GM12878 (cell line): ENCODE measurements around the gene ERCC5. TPM values are rescaled to one million over a fixed set of nuclear protein-coding genes. Genes with fewer than 3 reads are reported as not detected.

Experiments used
- ATF7 ChIP-seq: fragments of 450-650 bp; IDR thresholded peaks from 2 replicates; pipeline ENCODE4 v1.6.1; 2016; ENCODE audit warnings: low read depth, mild to moderate bottlenecking
- BCL3 ChIP-seq: IDR thresholded peaks from 2 replicates; pipeline ENCODE4 v1.6.1; 2011; ENCODE audit warnings: borderline replicate concordance, low read depth, mild to moderate bottlenecking, moderate library complexity, low read length; ENCODE audit not compliant: insufficient read depth, poor library complexity, severe bottlenecking
- BMI1 ChIP-seq: fragments of 450-650 bp; IDR thresholded peaks from 2 replicates; pipeline ENCODE4 v1.6.1; 2016; ENCODE audit warnings: mild to moderate bottlenecking, moderate library complexity, borderline replicate concordance
- CHD2 ChIP-seq: IDR thresholded peaks from 2 replicates; pipeline ENCODE4 v1.6.1; 2011; ENCODE audit warnings: low read depth, low read length, improper control_type of control experiment, borderline replicate concordance
- CREM ChIP-seq: IDR thresholded peaks from 2 replicates; pipeline ENCODE4 v1.6.1; 2014; ENCODE audit warnings: antibody characterized with exemption, low read depth
- ESRRA ChIP-seq: IDR thresholded peaks from 2 replicates; pipeline ENCODE4 v1.6.1; 2012; ENCODE audit warnings: mild to moderate bottlenecking, low read length, improper control_type of control experiment
- KDM1A ChIP-seq: fragments of 200-600 bp; sonication (generic); IDR thresholded peaks from 2 replicates; pipeline ENCODE4 v1.6.1; 2016; ENCODE audit warnings: borderline replicate concordance
- MXI1 ChIP-seq: fragments of 150-350 bp; IDR thresholded peaks from 2 replicates; pipeline ENCODE4 v1.6.1; 2011; ENCODE audit warnings: low read depth, mild to moderate bottlenecking, inconsistent platforms, low read length, improper control_type of control experiment
- MYC ChIP-seq: IDR thresholded peaks from 2 replicates; pipeline ENCODE4 v1.6.1; 2011; ENCODE audit warnings: mild to moderate bottlenecking, low read length, moderate library complexity, inconsistent platforms; ENCODE audit not compliant: insufficient read depth, insufficient replicate concordance, insufficient read length, severe bottlenecking
- NBN ChIP-seq: fragments of 450-650 bp; IDR thresholded peaks from 2 replicates; pipeline ENCODE4 v1.6.1; 2016
- NFXL1 ChIP-seq: fragments of 450-650 bp; IDR thresholded peaks from 2 replicates; pipeline ENCODE4 v1.6.1; 2017; ENCODE audit warnings: antibody characterized with exemption, mild to moderate bottlenecking, borderline replicate concordance
- NR2C1 ChIP-seq: fragments of 450-650 bp; IDR thresholded peaks from 2 replicates; pipeline ENCODE4 v1.6.1; 2017; ENCODE audit warnings: antibody characterized with exemption, mild to moderate bottlenecking, moderate library complexity
- NR2F1 ChIP-seq: fragments of 450-650 bp; conservative IDR thresholded peaks from 2 replicates; pipeline ENCODE4 v1.6.1; 2017; ENCODE audit warnings: mild to moderate bottlenecking
- POLR2AphosphoS2 ChIP-seq: IDR thresholded peaks from 2 replicates; pipeline ENCODE4 v1.6.1; 2011; ENCODE audit warnings: low read depth, mild to moderate bottlenecking, low read length, improper control_type of control experiment, moderate library complexity
- RB1 ChIP-seq: fragments of 450-650 bp; formaldehyde crosslinking; IDR thresholded peaks from 2 replicates; pipeline ENCODE4 v1.6.1; 2017; ENCODE audit warnings: mild to moderate bottlenecking, borderline replicate concordance
- SIN3A ChIP-seq: IDR thresholded peaks from 2 replicates; pipeline ENCODE4 v1.6.1; 2012; ENCODE audit warnings: low read depth, low read length, improper control_type of control experiment
- SIX5 ChIP-seq: IDR thresholded peaks from 2 replicates; pipeline ENCODE4 v1.6.1; 2011; ENCODE audit warnings: mild to moderate bottlenecking, low read depth, low read length, moderate library complexity; ENCODE audit not compliant: severe bottlenecking
- SREBF2 ChIP-seq: IDR thresholded peaks from 2 replicates; pipeline ENCODE4 v1.6.1; 2012; ENCODE audit warnings: mild to moderate bottlenecking, low read length
- WRNIP1 ChIP-seq: IDR thresholded peaks from 2 replicates; pipeline ENCODE4 v1.6.1; 2011; ENCODE audit warnings: low read depth, low read length, improper control_type of control experiment, borderline replicate concordance
- polyA plus RNA-seq, 11 experiments: library from polyadenylated mRNA; depleted of rRNA in 4 of 11; unstranded in 6 of 11; stranded (reverse) in 5 of 11; fragments of >200 nt; fragmentation: Nextera tagmentation in 4 of 11; fragmentation: Illumina TruSeq in 1 of 11; extraction: Ambion mirVana in 4 of 11; extraction: Trizol in 1 of 11; gene quantifications; 1 replicate in 1 of 11; 2 replicates in 10 of 11; pipeline versions ENCODE4 v1.2.1 to v1.2.3, GENCODE V29; 2011 to 2016; ENCODE audit warnings: inconsistent platforms in 2 of 11, missing spikeins in 2 of 11, low read depth in 1 of 11
- total RNA-seq, 4 experiments: library from RNA; depleted of rRNA in 3 of 4; stranded (reverse); fragments of >200 nt in 3 of 4; fragmentation: Illumina TruSeq in 1 of 4; extraction: Trizol in 1 of 4; gene quantifications; 2 replicates each; pipeline versions ENCODE4 v1.2.1 to v1.2.3, GENCODE V29; 2013 to 2021
- TF ChIP-seq, protein P1 (sequence below): fragments of 450-650 bp; conservative IDR thresholded peaks from 2 replicates; pipeline ENCODE4 v1.6.1; 2017; ENCODE audit warnings: mild to moderate bottlenecking, moderate library complexity
- TF ChIP-seq, protein P2 (sequence below): fragments of 450-650 bp; IDR thresholded peaks from 2 replicates; pipeline ENCODE4 v1.6.1; 2016; ENCODE audit warnings: mild to moderate bottlenecking
- TF ChIP-seq, protein P3 (sequence below): fragments of 150-350 bp; IDR thresholded peaks from 2 replicates; pipeline ENCODE4 v1.6.1; 2014; ENCODE audit warnings: mild to moderate bottlenecking, low read depth, low read length

Gene ERCC5
- total and polyA plus RNA-seq, 10 of the 15 experiments (the other 5 are each of a cell fraction or from before 2014, with no cell fraction given): 11.7 to 59.2 (median 41.6) TPM

DNA sequence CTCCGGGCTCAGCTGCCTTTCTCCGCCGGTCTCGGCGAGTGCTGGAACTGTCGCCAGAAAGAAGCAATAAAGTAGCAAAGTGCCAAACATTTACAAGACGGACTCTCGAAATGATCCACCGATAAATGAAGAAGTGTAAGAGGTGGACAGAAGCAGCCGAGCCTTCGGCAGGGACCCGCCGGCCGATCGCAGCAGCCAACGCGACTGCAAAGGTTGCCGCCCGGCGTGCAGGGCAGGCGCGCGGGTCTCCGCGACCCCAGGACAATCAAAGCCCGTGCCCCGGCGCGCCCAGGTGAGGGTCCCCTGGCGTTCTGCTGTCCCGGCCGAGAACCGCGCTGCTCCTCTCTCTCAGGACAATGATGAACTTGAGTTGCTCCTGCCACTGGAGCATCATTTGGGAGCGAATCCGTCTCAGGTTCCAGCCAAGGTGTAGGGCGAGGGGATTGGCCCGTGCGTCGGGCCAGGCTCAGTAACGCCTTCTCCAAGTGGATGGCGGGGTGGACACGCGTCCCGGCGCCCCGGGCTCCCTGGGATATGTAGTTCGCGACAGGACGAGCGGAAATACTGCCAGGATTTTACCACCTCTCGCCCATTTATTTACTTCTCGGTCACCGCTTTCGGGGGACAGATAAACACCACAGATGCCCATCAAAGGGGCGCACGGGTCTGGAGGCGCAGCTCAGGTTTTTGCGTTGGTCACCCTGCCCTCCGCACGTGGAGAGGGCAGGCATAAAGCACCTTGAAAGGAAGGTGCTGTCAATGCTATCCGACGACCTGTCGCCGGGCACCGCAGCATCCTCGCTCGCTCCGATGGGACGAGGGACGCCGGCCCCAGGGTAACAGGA, 47.0 kb upstream of the ERCC5 start, which contains the start of the genes BIVM and POGLUT2 (continued):
- TF ChIP-seq, protein P1, sequence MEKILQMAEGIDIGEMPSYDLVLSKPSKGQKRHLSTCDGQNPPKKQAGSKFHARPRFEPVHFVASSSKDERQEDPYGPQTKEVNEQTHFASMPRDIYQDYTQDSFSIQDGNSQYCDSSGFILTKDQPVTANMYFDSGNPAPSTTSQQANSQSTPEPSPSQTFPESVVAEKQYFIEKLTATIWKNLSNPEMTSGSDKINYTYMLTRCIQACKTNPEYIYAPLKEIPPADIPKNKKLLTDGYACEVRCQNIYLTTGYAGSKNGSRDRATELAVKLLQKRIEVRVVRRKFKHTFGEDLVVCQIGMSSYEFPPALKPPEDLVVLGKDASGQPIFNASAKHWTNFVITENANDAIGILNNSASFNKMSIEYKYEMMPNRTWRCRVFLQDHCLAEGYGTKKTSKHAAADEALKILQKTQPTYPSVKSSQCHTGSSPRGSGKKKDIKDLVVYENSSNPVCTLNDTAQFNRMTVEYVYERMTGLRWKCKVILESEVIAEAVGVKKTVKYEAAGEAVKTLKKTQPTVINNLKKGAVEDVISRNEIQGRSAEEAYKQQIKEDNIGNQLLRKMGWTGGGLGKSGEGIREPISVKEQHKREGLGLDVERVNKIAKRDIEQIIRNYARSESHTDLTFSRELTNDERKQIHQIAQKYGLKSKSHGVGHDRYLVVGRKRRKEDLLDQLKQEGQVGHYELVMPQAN: peak; percentile 71
- TF ChIP-seq, protein P2, sequence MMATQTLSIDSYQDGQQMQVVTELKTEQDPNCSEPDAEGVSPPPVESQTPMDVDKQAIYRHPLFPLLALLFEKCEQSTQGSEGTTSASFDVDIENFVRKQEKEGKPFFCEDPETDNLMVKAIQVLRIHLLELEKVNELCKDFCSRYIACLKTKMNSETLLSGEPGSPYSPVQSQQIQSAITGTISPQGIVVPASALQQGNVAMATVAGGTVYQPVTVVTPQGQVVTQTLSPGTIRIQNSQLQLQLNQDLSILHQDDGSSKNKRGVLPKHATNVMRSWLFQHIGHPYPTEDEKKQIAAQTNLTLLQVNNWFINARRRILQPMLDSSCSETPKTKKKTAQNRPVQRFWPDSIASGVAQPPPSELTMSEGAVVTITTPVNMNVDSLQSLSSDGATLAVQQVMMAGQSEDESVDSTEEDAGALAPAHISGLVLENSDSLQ: peak; percentile 29; the same call in 1 of the 2 replicates
- TF ChIP-seq POLR2AphosphoS2: no peak
- TF ChIP-seq MYC: no peak
- no peak for TF ChIP-seq MXI1
- TF ChIP-seq ATF7: no peak
- no peak for TF ChIP-seq NFXL1
- no peak for TF ChIP-seq SREBF2
- TF ChIP-seq CHD2: peak; percentile 92
- TF ChIP-seq SIN3A: no peak; the same call in 1 of the 2 replicates
- no peak for TF ChIP-seq BCL3
- TF ChIP-seq RB1: no peak
- no peak for TF ChIP-seq KDM1A
- 0 out of 2 replicates have a peak, but pooled peaks have one; percentile 26 for TF ChIP-seq NBN
- TF ChIP-seq SIX5: peak; percentile 90
- no peak for TF ChIP-seq NR2F1
- no peak for TF ChIP-seq ESRRA
- peak; percentile 6; the same call in 1 of the 2 replicates for TF ChIP-seq NR2C1
- TF ChIP-seq WRNIP1: 0 out of 2 replicates have a peak, but pooled peaks have one; percentile 24
- TF ChIP-seq BMI1: no peak
- peak; percentile 94 for TF ChIP-seq CREM
- TF ChIP-seq, protein P3, sequence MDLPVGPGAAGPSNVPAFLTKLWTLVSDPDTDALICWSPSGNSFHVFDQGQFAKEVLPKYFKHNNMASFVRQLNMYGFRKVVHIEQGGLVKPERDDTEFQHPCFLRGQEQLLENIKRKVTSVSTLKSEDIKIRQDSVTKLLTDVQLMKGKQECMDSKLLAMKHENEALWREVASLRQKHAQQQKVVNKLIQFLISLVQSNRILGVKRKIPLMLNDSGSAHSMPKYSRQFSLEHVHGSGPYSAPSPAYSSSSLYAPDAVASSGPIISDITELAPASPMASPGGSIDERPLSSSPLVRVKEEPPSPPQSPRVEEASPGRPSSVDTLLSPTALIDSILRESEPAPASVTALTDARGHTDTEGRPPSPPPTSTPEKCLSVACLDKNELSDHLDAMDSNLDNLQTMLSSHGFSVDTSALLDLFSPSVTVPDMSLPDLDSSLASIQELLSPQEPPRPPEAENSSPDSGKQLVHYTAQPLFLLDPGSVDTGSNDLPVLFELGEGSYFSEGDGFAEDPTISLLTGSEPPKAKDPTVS: no peak
